BE2C (cell line): Measurements from ENCODE around the gene PAX9.

Experiments
- DNase-seq: peaks from one replicate; pipeline ENCODE4 v3.0.0-alpha.2; 2020
- H3K27me3 ChIP-seq: fragments of 250-450 bp; sonication (Bioruptor Pico); 2 replicates; pipeline ENCODE4 v1.5.1; 2020; ENCODE audit warnings: mild to moderate bottlenecking
- H3K36me3 ChIP-seq: fragments of 250-450 bp; sonication (Bioruptor Pico); 2 replicates; pipeline ENCODE4 v1.5.1; 2020; ENCODE audit warnings: mild to moderate bottlenecking
- H3K4me1 ChIP-seq: fragments of 250-450 bp; sonication (Bioruptor Pico); 2 replicates; pipeline ENCODE4 v1.5.1; 2020
- H3K4me3 ChIP-seq: 2 replicates; pipeline ENCODE4 v1.5.1; 2011; ENCODE audit warnings: low read depth, low read length
- H3K9me3 ChIP-seq: fragments of 250-450 bp; sonication (Bioruptor Pico); 2 replicates; pipeline ENCODE4 v1.5.1; 2020
- TF ChIP-seq, protein P1 (sequence below): IDR thresholded peaks from 2 replicates; pipeline ENCODE4 v1.5.1; 2012; ENCODE audit warnings: mild to moderate bottlenecking, low read depth, low read length

The PAX9 gene

DNA sequence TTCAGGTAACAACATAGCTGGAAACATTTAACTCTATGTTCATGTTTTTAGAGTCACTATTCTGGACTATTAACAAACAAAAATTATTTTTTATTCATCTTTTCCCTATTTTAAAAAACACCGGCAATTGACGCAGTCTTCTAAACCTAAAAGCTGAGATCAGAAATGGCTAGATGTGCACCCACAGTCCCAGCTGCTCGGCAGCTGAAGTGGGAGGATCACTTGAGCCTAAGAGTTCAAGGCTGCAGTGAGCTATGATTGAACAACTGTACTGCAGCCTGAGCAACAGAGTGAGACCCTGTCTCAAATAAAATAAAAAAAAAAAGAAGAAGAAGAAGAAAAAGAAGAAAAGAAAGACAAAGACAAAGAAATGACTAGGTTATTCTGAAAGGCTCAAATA, 64.5 kb downstream of the PAX9 start:
- TF ChIP-seq, protein P1, sequence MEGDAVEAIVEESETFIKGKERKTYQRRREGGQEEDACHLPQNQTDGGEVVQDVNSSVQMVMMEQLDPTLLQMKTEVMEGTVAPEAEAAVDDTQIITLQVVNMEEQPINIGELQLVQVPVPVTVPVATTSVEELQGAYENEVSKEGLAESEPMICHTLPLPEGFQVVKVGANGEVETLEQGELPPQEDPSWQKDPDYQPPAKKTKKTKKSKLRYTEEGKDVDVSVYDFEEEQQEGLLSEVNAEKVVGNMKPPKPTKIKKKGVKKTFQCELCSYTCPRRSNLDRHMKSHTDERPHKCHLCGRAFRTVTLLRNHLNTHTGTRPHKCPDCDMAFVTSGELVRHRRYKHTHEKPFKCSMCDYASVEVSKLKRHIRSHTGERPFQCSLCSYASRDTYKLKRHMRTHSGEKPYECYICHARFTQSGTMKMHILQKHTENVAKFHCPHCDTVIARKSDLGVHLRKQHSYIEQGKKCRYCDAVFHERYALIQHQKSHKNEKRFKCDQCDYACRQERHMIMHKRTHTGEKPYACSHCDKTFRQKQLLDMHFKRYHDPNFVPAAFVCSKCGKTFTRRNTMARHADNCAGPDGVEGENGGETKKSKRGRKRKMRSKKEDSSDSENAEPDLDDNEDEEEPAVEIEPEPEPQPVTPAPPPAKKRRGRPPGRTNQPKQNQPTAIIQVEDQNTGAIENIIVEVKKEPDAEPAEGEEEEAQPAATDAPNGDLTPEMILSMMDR = no peak
- Histone ChIP-seq H3K4me3 (no peak overlapping the region), H3K36me3 (no peaks in the 10 kb centered on the region)

More for the DNA sequence above, 64.5 kb downstream of the PAX9 start:
- H3K4me1 ChIP-seq = no peaks in the 10 kb centered on the region
- no peaks in the 10 kb centered on the region for H3K27me3 ChIP-seq
- no peaks in the 10 kb centered on the region for H3K9me3 ChIP-seq
- DNase-seq = no peak
